Activated B cell treated with CpG ODN at 0.5 μM for 24 hours (primary cell): ENCODE data around the gene PRRT1. TPM values are rescaled to one million over a fixed set of nuclear protein-coding genes. Genes with fewer than 3 reads are reported as not detected.
"Not testable (repeated sequence)": the region's sequence is repeated elsewhere in the genome, so short reads cannot be mapped to it uniquely, and the experiment has no call there.

ENCODE experiments used
- ATAC-seq: fragments of 200-7000 bp; cut with Tn5 transposase; one replicate; pipeline ENCODE4 v1.10.0; 2021; ENCODE audit warnings: low read depth, mild to moderate bottlenecking, moderate library complexity
- CTCF ChIA-PET: fragments of 350-600 bp; sonication (Branson Sonifier 250); formaldehyde crosslinking; loops from one replicate; lab custom pipeline; 2021; ENCODE audit warnings: antibody characterized with exemption; lab: Charles Lee
- POLR2A ChIA-PET: fragments of 350-600 bp; sonication (Branson Sonifier 250); formaldehyde crosslinking; loops from one replicate; lab custom pipeline; 2021; ENCODE audit warnings: antibody characterized with exemption; lab: Charles Lee
- DNase-seq: peaks from one replicate; pipeline ENCODE4 v3.0.0; 2022
- H3K27ac Mint-ChIP-seq: one replicate; pipeline ENCODE4 v1.8.0; 2020; ENCODE audit warnings: mixed read lengths
- H3K27me3 Mint-ChIP-seq: one replicate; pipeline ENCODE4 v1.8.0; 2021; ENCODE audit warnings: mixed read lengths
- H3K36me3 Mint-ChIP-seq: one replicate; pipeline ENCODE4 v1.8.0; 2021; ENCODE audit warnings: low read depth, mixed read lengths
- H3K4me1 Mint-ChIP-seq: one replicate; pipeline ENCODE4 v1.8.0; 2021; ENCODE audit warnings: mixed read lengths
- H3K4me3 Mint-ChIP-seq: one replicate; pipeline ENCODE4 v1.8.0; 2020; ENCODE audit warnings: mild to moderate bottlenecking, mixed read lengths
- H3K9me3 Mint-ChIP-seq: one replicate; pipeline ENCODE4 v1.8.0; 2020; ENCODE audit warnings: mixed read lengths
- CTCF ChIP-seq: fragments of 200-600 bp; IDR thresholded peaks from one replicate; pipeline ENCODE4 v1.8.0; 2022; ENCODE audit warnings: antibody characterized with exemption, mild to moderate bottlenecking
- intact Hi-C: fragments of 100-400 bp; cut with micrococcal nuclease; formaldehyde crosslinking; loops from one replicate; pipeline ENCODE4 v1.15.1; 2024
- total RNA-seq: library from RNA; stranded (reverse); gene quantifications from 2 replicates; pipeline ENCODE4 v1.2.3, GENCODE V29; 2022

Gene PRRT1
- total RNA-seq, 1 donor from 2014 or later = not detected

GRCh38 chr6:32146687-32147086, 5.1 kb downstream of the PRRT1 start:
- intact Hi-C loops = no loop called here
- POLR2A ChIA-PET = interaction anchor here (0.7 kb wide), 1 partner anchor 177 kb away, joined by 3 read pairs; no protein-coding TSS in a partner anchor

GRCh38 chr6:32146287-32146686, 5.5 kb downstream of the PRRT1 start:
- TF ChIP-seq CTCF = no peak
- Mint-ChIP-seq H3K9me3 (no peaks in the 10 kb centered on the region), H3K4me1 (peaks cover 16% of the 10 kb centered on the region), H3K27ac (no peak overlapping the region), H3K27me3 (peaks cover 47% of the 10 kb centered on the region), H3K4me3 (no peak overlapping the region), H3K36me3 (no peaks in the 10 kb centered on the region)
- intact Hi-C loops = no loop called here
- ChIA-PET CTCF (no interaction called here), POLR2A (no interaction called here)
- DNase-seq (no peak), ATAC-seq (no peak)

More at GRCh38 chr6:32146687-32147086, 5.1 kb downstream of the PRRT1 start:
- DNase-seq (no peak), ATAC-seq (no peak)
- H3K27me3 Mint-ChIP-seq = peaks cover 46% of the 10 kb centered on the region
- no peak overlapping the region for H3K4me3 Mint-ChIP-seq
- no peak for TF ChIP-seq CTCF
- peaks cover 16% of the 10 kb centered on the region for H3K4me1 Mint-ChIP-seq
- no peak overlapping the region for H3K27ac Mint-ChIP-seq
- CTCF ChIA-PET = no interaction called here
- H3K36me3 Mint-ChIP-seq = no peaks in the 10 kb centered on the region
- no peaks in the 10 kb centered on the region for H3K9me3 Mint-ChIP-seq

GRCh38 chr6:32144238-32144637, 7.5 kb downstream of the PRRT1 start:
- intact Hi-C loops, H3K9me3 Mint-ChIP-seq, DNase-seq, CTCF ChIA-PET, H3K27ac Mint-ChIP-seq, ATAC-seq, H3K4me3 Mint-ChIP-seq, H3K36me3 Mint-ChIP-seq: not testable (repeated sequence)
- POLR2A ChIA-PET = interaction anchor here (0.7 kb wide), 1 partner anchor 31 kb away, joined by 3 read pairs; no protein-coding TSS in a partner anchor
- peaks cover 13% of the 10 kb centered on the region for H3K4me1 Mint-ChIP-seq
- peaks cover 38% of the 10 kb centered on the region for H3K27me3 Mint-ChIP-seq

GRCh38 chr6:32140420-32141046, 11.2 kb downstream of the PRRT1 start:
- ATAC-seq (no peak), DNase-seq (no peak)
- ChIA-PET POLR2A (interaction anchor here (0.5 kb wide), 1 partner anchor 42 kb away, joined by 3 read pairs; no protein-coding TSS in a partner anchor), CTCF (no interaction called here)
- TF ChIP-seq CTCF = no peak
- no peaks in the 10 kb centered on the region for H3K9me3 Mint-ChIP-seq
- H3K4me3 Mint-ChIP-seq = no peak overlapping the region
- peaks cover 9% of the 10 kb centered on the region for H3K27me3 Mint-ChIP-seq
- H3K4me1 Mint-ChIP-seq = no peaks in the 10 kb centered on the region
- H3K27ac Mint-ChIP-seq = no peak overlapping the region
- H3K36me3 Mint-ChIP-seq = no peaks in the 10 kb centered on the region
- intact Hi-C loops = no loop called here

- H3K9me3 Mint-ChIP-seq = no peaks in the 10 kb centered on the region
- CTCF ChIA-PET = no interaction called here
- TF ChIP-seq CTCF = no peak
- peaks cover 9% of the 10 kb centered on the region for H3K27me3 Mint-ChIP-seq
- POLR2A ChIA-PET = no interaction called here
- no peak overlapping the region for H3K4me3 Mint-ChIP-seq
- H3K36me3 Mint-ChIP-seq = no peaks in the 10 kb centered on the region
- DNase-seq = no peak
- intact Hi-C loops = no loop called here
- no peak for ATAC-seq
- no peaks in the 10 kb centered on the region for H3K4me1 Mint-ChIP-seq
- H3K27ac Mint-ChIP-seq = no peak overlapping the region
Measured at GRCh38 chr6:32139590-32139989, 12.1 kb downstream of the PRRT1 start.
